ENCODE results near the gene TRIO.
"Not testable (repeated sequence)": the region's sequence is repeated elsewhere in the genome, so short reads cannot be mapped to it uniquely, and the experiment has no call there.

The TRIO gene

GRCh38 chr5:14379739-14380497, 236.8 kb downstream of the TRIO start:
- Histone ChIP-seq H3K4me3 (ENCODE audit: low read length) (no peak overlapping the region), H3K27ac (ENCODE audit: low read depth, low read length) (no peak overlapping the region), H3K36me3 (ENCODE audit: control insufficient read depth, insufficient read depth, low read length) (peaks cover 23% of the 10 kb centered on the region), H3K9ac (ENCODE audit: low read length) (no peak overlapping the region), H3K4me1 (ENCODE audit: control insufficient read depth, insufficient read depth, low read length) (no peaks in the 10 kb centered on the region), H3K27me3 (ENCODE audit: control insufficient read depth, insufficient read depth, low read length) (no peaks in the 10 kb centered on the region)

GRCh38 chr5:14380712-14381111, 237.6 kb downstream of the TRIO start:
- H3K4me1 ChIP-seq (ENCODE audit: control insufficient read depth, insufficient read depth, low read length) = no peaks in the 10 kb centered on the region
- H3K4me3 ChIP-seq (ENCODE audit: low read length) = no peak overlapping the region
- H3K27ac ChIP-seq (ENCODE audit: low read depth, low read length) = no peak overlapping the region
- peaks cover 26% of the 10 kb centered on the region for H3K36me3 ChIP-seq (ENCODE audit: control insufficient read depth, insufficient read depth, low read length)
- no peak overlapping the region for H3K9ac ChIP-seq (ENCODE audit: low read length)
- no peaks in the 10 kb centered on the region for H3K27me3 ChIP-seq (ENCODE audit: control insufficient read depth, insufficient read depth, low read length)

GRCh38 chr5:14382640-14383039, 239.5 kb downstream of the TRIO start:
- no peaks in the 10 kb centered on the region for H3K4me1 ChIP-seq (ENCODE audit: control insufficient read depth, insufficient read depth, low read length)
- H3K27me3 ChIP-seq (ENCODE audit: control insufficient read depth, insufficient read depth, low read length) = no peaks in the 10 kb centered on the region
- H3K9ac ChIP-seq (ENCODE audit: low read length) = no peak overlapping the region
- no peak overlapping the region for H3K27ac ChIP-seq (ENCODE audit: low read depth, low read length)
- peaks cover 24% of the 10 kb centered on the region for H3K36me3 ChIP-seq (ENCODE audit: control insufficient read depth, insufficient read depth, low read length)
- no peak overlapping the region for H3K4me3 ChIP-seq (ENCODE audit: low read length)

- Histone ChIP-seq H3K4me1 (ENCODE audit: control insufficient read depth, insufficient read depth, low read length) (no peaks in the 10 kb centered on the region), H3K9ac (ENCODE audit: low read length) (no peak overlapping the region), H3K27me3 (ENCODE audit: control insufficient read depth, insufficient read depth, low read length) (no peaks in the 10 kb centered on the region), H3K27ac (ENCODE audit: low read depth, low read length) (no peak overlapping the region), H3K4me3 (ENCODE audit: low read length) (no peak overlapping the region), H3K36me3 (ENCODE audit: control insufficient read depth, insufficient read depth, low read length) (peaks cover 24% of the 10 kb centered on the region)
These were observed 240.8 kb downstream of the TRIO start for GRCh38 chr5:14383923-14384322.

GRCh38 chr5:14385019-14385418, 241.9 kb downstream of the TRIO start:
- no peaks in the 10 kb centered on the region for H3K27me3 ChIP-seq (ENCODE audit: control insufficient read depth, insufficient read depth, low read length)
- H3K4me3 ChIP-seq (ENCODE audit: low read length) = no peak overlapping the region
- H3K36me3 ChIP-seq (ENCODE audit: control insufficient read depth, insufficient read depth, low read length) = peaks cover 23% of the 10 kb centered on the region
- H3K9ac ChIP-seq (ENCODE audit: low read length) = no peak overlapping the region
- no peak overlapping the region for H3K27ac ChIP-seq (ENCODE audit: low read depth, low read length)
- H3K4me1 ChIP-seq (ENCODE audit: control insufficient read depth, insufficient read depth, low read length) = no peaks in the 10 kb centered on the region

GRCh38 chr5:14386884-14387624, 243.9 kb downstream of the TRIO start:
- H3K27ac ChIP-seq (ENCODE audit: low read depth, low read length) = no peak overlapping the region
- H3K4me3 ChIP-seq (ENCODE audit: low read length) = no peak overlapping the region
- H3K27me3 ChIP-seq (ENCODE audit: control insufficient read depth, insufficient read depth, low read length) = no peaks in the 10 kb centered on the region
- H3K9ac ChIP-seq (ENCODE audit: low read length) = no peak overlapping the region
- no peaks in the 10 kb centered on the region for H3K4me1 ChIP-seq (ENCODE audit: control insufficient read depth, insufficient read depth, low read length)
- H3K36me3 ChIP-seq (ENCODE audit: control insufficient read depth, insufficient read depth, low read length) = peaks cover 18% of the 10 kb centered on the region

- H3K27me3 ChIP-seq (ENCODE audit: control insufficient read depth, insufficient read depth, low read length) = no peaks in the 10 kb centered on the region
- H3K4me3 ChIP-seq (ENCODE audit: low read length) = no peak overlapping the region
- peaks cover 18% of the 10 kb centered on the region for H3K36me3 ChIP-seq (ENCODE audit: control insufficient read depth, insufficient read depth, low read length)
- H3K4me1 ChIP-seq (ENCODE audit: control insufficient read depth, insufficient read depth, low read length) = no peaks in the 10 kb centered on the region
- H3K27ac ChIP-seq (ENCODE audit: low read depth, low read length) = no peak overlapping the region
- H3K9ac ChIP-seq (ENCODE audit: low read length) = no peak overlapping the region
These were observed 245.6 kb downstream of the TRIO start for GRCh38 chr5:14388741-14389140.

GRCh38 chr5:14392552-14392951, 249.4 kb downstream of the TRIO start:
- H3K9ac ChIP-seq (ENCODE audit: low read length); H3K27me3 ChIP-seq (ENCODE audit: control insufficient read depth, insufficient read depth, low read length); H3K4me3 ChIP-seq (ENCODE audit: low read length); H3K4me1 ChIP-seq (ENCODE audit: control insufficient read depth, insufficient read depth, low read length); H3K27ac ChIP-seq (ENCODE audit: low read depth, low read length): not testable (repeated sequence)
- H3K36me3 ChIP-seq (ENCODE audit: control insufficient read depth, insufficient read depth, low read length) = peaks cover 30% of the 10 kb centered on the region

GRCh38 chr5:14394365-14394764, 251.2 kb downstream of the TRIO start:
- no peak overlapping the region for H3K9ac ChIP-seq (ENCODE audit: low read length)
- no peak overlapping the region for H3K4me3 ChIP-seq (ENCODE audit: low read length)
- H3K27me3 ChIP-seq (ENCODE audit: control insufficient read depth, insufficient read depth, low read length) = no peaks in the 10 kb centered on the region
- no peak overlapping the region for H3K27ac ChIP-seq (ENCODE audit: low read depth, low read length)
- peaks cover 2% of the 10 kb centered on the region for H3K4me1 ChIP-seq (ENCODE audit: control insufficient read depth, insufficient read depth, low read length)
- peaks cover 28% of the 10 kb centered on the region for H3K36me3 ChIP-seq (ENCODE audit: control insufficient read depth, insufficient read depth, low read length)

GRCh38 chr5:14395411-14395810, 252.3 kb downstream of the TRIO start:
- no peaks in the 10 kb centered on the region for H3K27me3 ChIP-seq (ENCODE audit: control insufficient read depth, insufficient read depth, low read length)
- no peak overlapping the region for H3K4me3 ChIP-seq (ENCODE audit: low read length)
- peaks cover 2% of the 10 kb centered on the region for H3K4me1 ChIP-seq (ENCODE audit: control insufficient read depth, insufficient read depth, low read length)
- H3K9ac ChIP-seq (ENCODE audit: low read length) = no peak overlapping the region
- peaks cover 23% of the 10 kb centered on the region for H3K36me3 ChIP-seq (ENCODE audit: control insufficient read depth, insufficient read depth, low read length)
- no peak overlapping the region for H3K27ac ChIP-seq (ENCODE audit: low read depth, low read length)

- Histone ChIP-seq H3K4me3 (ENCODE audit: low read length) (no peak overlapping the region), H3K27me3 (ENCODE audit: control insufficient read depth, insufficient read depth, low read length) (no peaks in the 10 kb centered on the region), H3K36me3 (ENCODE audit: control insufficient read depth, insufficient read depth, low read length) (peaks cover 24% of the 10 kb centered on the region), H3K27ac (ENCODE audit: low read depth, low read length) (no peak overlapping the region), H3K9ac (ENCODE audit: low read length) (no peak overlapping the region), H3K4me1 (ENCODE audit: control insufficient read depth, insufficient read depth, low read length) (peaks cover 2% of the 10 kb centered on the region)
These were observed 252.9 kb downstream of the TRIO start for GRCh38 chr5:14396066-14396465.

- H3K27me3 ChIP-seq (ENCODE audit: control insufficient read depth, insufficient read depth, low read length) = no peaks in the 10 kb centered on the region
- peaks cover 2% of the 10 kb centered on the region for H3K4me1 ChIP-seq (ENCODE audit: control insufficient read depth, insufficient read depth, low read length)
- H3K4me3 ChIP-seq (ENCODE audit: low read length) = no peak overlapping the region
- peaks cover 24% of the 10 kb centered on the region for H3K36me3 ChIP-seq (ENCODE audit: control insufficient read depth, insufficient read depth, low read length)
- H3K27ac ChIP-seq (ENCODE audit: low read depth, low read length) = no peak overlapping the region
- no peak overlapping the region for H3K9ac ChIP-seq (ENCODE audit: low read length)
These were observed 253.6 kb downstream of the TRIO start for GRCh38 chr5:14396737-14397136.

GRCh38 chr5:14397717-14398116, 254.6 kb downstream of the TRIO start:
- Histone ChIP-seq H3K27ac (ENCODE audit: low read depth, low read length) (no peak overlapping the region), H3K36me3 (ENCODE audit: control insufficient read depth, insufficient read depth, low read length) (peaks cover 22% of the 10 kb centered on the region), H3K9ac (ENCODE audit: low read length) (no peak overlapping the region), H3K27me3 (ENCODE audit: control insufficient read depth, insufficient read depth, low read length) (no peaks in the 10 kb centered on the region), H3K4me1 (ENCODE audit: control insufficient read depth, insufficient read depth, low read length) (peaks cover 2% of the 10 kb centered on the region), H3K4me3 (ENCODE audit: low read length) (no peak overlapping the region)

All from rectal smooth muscle tissue (tissue), 1 donor.